ENCODE measurements around the gene RTL10. TPM values are rescaled to one million over a fixed set of nuclear protein-coding genes. Genes with fewer than 3 reads are reported as not detected.
"Not testable (repeated sequence)": the region's sequence is repeated elsewhere in the genome, so short reads cannot be mapped to it uniquely, and the experiment has no call there.

The RTL10 gene
- total and polyA plus RNA-seq, 2 of the 13 experiments (the other 11 are each of a cell fraction or from before 2014, with no cell fraction given), result 14.1 to 15.8 TPM

GRCh38 chr22:19834599-19834998, 20.1 kb downstream of the RTL10 start:
- POLR2A ChIA-PET, result no interaction called here

GRCh38 chr22:19833327-19833726, 21.3 kb downstream of the RTL10 start:
- ATAC-seq; H3K9me3 ChIP-seq (ENCODE audit: low read length); H3K79me2 ChIP-seq (ENCODE audit: insufficient read depth, low read length); H3K4me1 ChIP-seq (ENCODE audit: insufficient read depth, low read length); H2AFZ ChIP-seq (ENCODE audit: low read length); DNase-seq (ENCODE audit: low spot score); CTCF ChIA-PET (ENCODE audit: low intra/inter-chr PET ratio, low total read pairs); H3K36me3 ChIP-seq (replicated peaks in 1 of 2; ENCODE audit: control insufficient read depth in 1 of 2, insufficient read depth in 2 of 2, low read length in 2 of 2); intact Hi-C loops (cut with micrococcal nuclease; ENCODE audit: unreplicated experiment); H3K9ac ChIP-seq (ENCODE audit: insufficient read depth, low read depth, low read length); H3K27ac ChIP-seq (ENCODE audit: extremely low read length, insufficient read depth, low read length); in situ Hi-C loops (cut with HindIII; ENCODE audit: extremely low pct_ligation_motif_present, low pct_unique_long_range_greater_than_20kb); H3K27me3 ChIP-seq (ENCODE audit: control insufficient read depth in 1 of 2, insufficient read depth in 2 of 2, low read length in 2 of 2); H4K20me1 ChIP-seq (ENCODE audit: insufficient read depth, low read length); FAIRE-seq; H3K4me2 ChIP-seq (ENCODE audit: low read depth, low read length); BruUV-seq (replicated peaks); H3K4me3 ChIP-seq (replicated peaks in 1 of 3; ENCODE audit: insufficient read depth in 1 of 3, low read depth in 2 of 3, low read length in 3 of 3): not testable (repeated sequence)
- POLR2A ChIA-PET, result interaction anchor here (1.4 kb wide), 1 partner anchor 9 kb away, joined by 3 read pairs; no protein-coding TSS in a partner anchor
- 90% methylated on average over 9 of the region's 9 CpGs for WGBS (ENCODE audit: low lambda C conversion rate)

More at GRCh38 chr22:19834599-19834998, 20.1 kb downstream of the RTL10 start:
- no peak overlapping the region for H3K4me2 ChIP-seq (ENCODE audit: low read depth, low read length)
- no peak for ATAC-seq
- H3K9me3 ChIP-seq (ENCODE audit: low read length), result no peaks in the 10 kb centered on the region
- BruUV-seq (replicated peaks), result no TSS peak
- TF ChIP-seq ZNF280B (CRISPR knock-in tag; IDR thresholded peaks at IDR 0.05; ENCODE audit: borderline replicate concordance), result no peak
- TF ChIP-seq TAF1 (CRISPR knock-in tag; IDR thresholded peaks at IDR 0.05), result no peak
- no peak for TF ChIP-seq NR2C2 (CRISPR knock-in tag; IDR thresholded peaks at IDR 0.05; ENCODE audit: borderline replicate concordance)
- TF ChIP-seq ZFX (CRISPR knock-in tag; IDR thresholded peaks at IDR 0.05; ENCODE audit: low read depth), result no peak
- no peak for TF ChIP-seq ZC3H4 (CRISPR knock-in tag; IDR thresholded peaks at IDR 0.05; ENCODE audit: borderline replicate concordance)
- no peak for TF ChIP-seq ZNF3 (CRISPR knock-in tag; IDR thresholded peaks at IDR 0.05)
- no peak for TF ChIP-seq FOXM1 (CRISPR knock-in tag; IDR thresholded peaks at IDR 0.05)
- TF ChIP-seq ZC3H13 (CRISPR knock-in tag; IDR thresholded peaks at IDR 0.05), result no peak
- no peaks in the 10 kb centered on the region for H3K36me3 ChIP-seq (replicated peaks in 1 of 2; ENCODE audit: control insufficient read depth in 1 of 2, insufficient read depth in 2 of 2, low read length in 2 of 2)
- no peak overlapping the region for H3K4me3 ChIP-seq (replicated peaks in 1 of 3; ENCODE audit: insufficient read depth in 1 of 3, low read depth in 2 of 3, low read length in 3 of 3)
- CTCF ChIA-PET (ENCODE audit: low intra/inter-chr PET ratio, low total read pairs), result no interaction called here
- no peak overlapping the region for H3K9ac ChIP-seq (ENCODE audit: insufficient read depth, low read depth, low read length)
- no peaks in the 10 kb centered on the region for H3K79me2 ChIP-seq (ENCODE audit: insufficient read depth, low read length)
- no peak overlapping the region for H3K27ac ChIP-seq (ENCODE audit: extremely low read length, insufficient read depth, low read length)
- intact Hi-C loops (cut with micrococcal nuclease; ENCODE audit: unreplicated experiment) (no loop called here), in situ Hi-C loops (cut with HindIII; ENCODE audit: extremely low pct_ligation_motif_present, low pct_unique_long_range_greater_than_20kb) (no loop called here)
- H4K20me1 ChIP-seq (ENCODE audit: insufficient read depth, low read length), result no peaks in the 10 kb centered on the region
- H2AFZ ChIP-seq (ENCODE audit: low read length), result no peak overlapping the region
- H3K4me1 ChIP-seq (ENCODE audit: insufficient read depth, low read length), result peaks cover under 1% of the 10 kb centered on the region; the same call in 1 of the 2 replicates
- no peaks in the 10 kb centered on the region for H3K27me3 ChIP-seq (ENCODE audit: control insufficient read depth in 1 of 2, insufficient read depth in 2 of 2, low read length in 2 of 2)
- no peak for DNase-seq (ENCODE audit: low spot score)
- no peak for FAIRE-seq

All from HepG2 (cell line).